ENCODE data around the gene ME2. TPM values are rescaled to one million over a fixed set of nuclear protein-coding genes. Genes with fewer than 3 reads are reported as not detected.

ME2 gene
- total RNA-seq, 1 experiment from 2014 or later, result 49.0 TPM

DNA sequence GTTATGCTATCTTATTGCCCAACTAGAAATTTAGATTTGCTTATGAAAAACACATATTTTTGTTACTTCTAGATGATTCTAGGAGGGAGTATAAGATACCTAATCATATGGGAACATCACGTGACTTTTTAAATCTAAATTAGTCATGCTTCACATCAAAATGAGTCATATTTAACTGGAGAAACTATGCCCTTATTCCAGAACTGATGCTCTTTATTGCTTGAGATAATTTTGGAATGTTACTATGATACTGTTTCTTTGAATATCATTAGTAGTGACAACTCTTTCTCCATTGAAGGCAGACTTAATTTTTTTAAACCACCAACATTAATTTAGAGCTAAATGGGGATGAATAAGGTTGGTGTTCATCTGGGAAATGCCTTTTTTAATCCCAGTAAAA lies 69.0 kb downstream of the ME2 start:
- Histone ChIP-seq H3K9ac (ENCODE audit: low read length) (no peak overlapping the region), H3K4me1 (ENCODE audit: control insufficient read depth in 1 of 2, insufficient read depth in 2 of 2, low read length in 2 of 2) (no peaks in the 10 kb centered on the region), H3K4me3 (replicated peaks in 1 of 2; ENCODE audit: low read depth in 1 of 2, low read length in 2 of 2) (no peak overlapping the region), H3K9me2 (ENCODE audit: insufficient read depth) (no peaks in the 10 kb centered on the region), H3K9me3 (ENCODE audit: control insufficient read depth in 1 of 2, insufficient read depth in 1 of 2, low read depth in 1 of 2, low read length in 2 of 2) (no peaks in the 10 kb centered on the region), H4K20me1 (ENCODE audit: insufficient read depth) (no peaks in the 10 kb centered on the region), H3K36me3 (ENCODE audit: control insufficient read depth in 1 of 2, insufficient read depth in 2 of 2, low read length in 2 of 2) (peaks cover 0 to 2% of the 10 kb centered on the region in 2 experiments; a peak in 1 of 4 replicates), H2AFZ (ENCODE audit: low read depth, low read length, poor library complexity, severe bottlenecking) (no peak overlapping the region), H3K27me3 (ENCODE audit: insufficient read depth, low read length) (no peaks in the 10 kb centered on the region), H3K4me2 (ENCODE audit: low read length) (no peak overlapping the region), H3K27ac (ENCODE audit: low read depth, low read length) (no peak overlapping the region), H3K79me2 (ENCODE audit: insufficient read depth, low read length) (no peaks in the 10 kb centered on the region)
- TF ChIP-seq, protein P1, sequence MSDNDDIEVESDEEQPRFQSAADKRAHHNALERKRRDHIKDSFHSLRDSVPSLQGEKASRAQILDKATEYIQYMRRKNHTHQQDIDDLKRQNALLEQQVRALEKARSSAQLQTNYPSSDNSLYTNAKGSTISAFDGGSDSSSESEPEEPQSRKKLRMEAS (IDR thresholded peaks at IDR 0.05), result no peak
- TF ChIP-seq, protein P2, sequence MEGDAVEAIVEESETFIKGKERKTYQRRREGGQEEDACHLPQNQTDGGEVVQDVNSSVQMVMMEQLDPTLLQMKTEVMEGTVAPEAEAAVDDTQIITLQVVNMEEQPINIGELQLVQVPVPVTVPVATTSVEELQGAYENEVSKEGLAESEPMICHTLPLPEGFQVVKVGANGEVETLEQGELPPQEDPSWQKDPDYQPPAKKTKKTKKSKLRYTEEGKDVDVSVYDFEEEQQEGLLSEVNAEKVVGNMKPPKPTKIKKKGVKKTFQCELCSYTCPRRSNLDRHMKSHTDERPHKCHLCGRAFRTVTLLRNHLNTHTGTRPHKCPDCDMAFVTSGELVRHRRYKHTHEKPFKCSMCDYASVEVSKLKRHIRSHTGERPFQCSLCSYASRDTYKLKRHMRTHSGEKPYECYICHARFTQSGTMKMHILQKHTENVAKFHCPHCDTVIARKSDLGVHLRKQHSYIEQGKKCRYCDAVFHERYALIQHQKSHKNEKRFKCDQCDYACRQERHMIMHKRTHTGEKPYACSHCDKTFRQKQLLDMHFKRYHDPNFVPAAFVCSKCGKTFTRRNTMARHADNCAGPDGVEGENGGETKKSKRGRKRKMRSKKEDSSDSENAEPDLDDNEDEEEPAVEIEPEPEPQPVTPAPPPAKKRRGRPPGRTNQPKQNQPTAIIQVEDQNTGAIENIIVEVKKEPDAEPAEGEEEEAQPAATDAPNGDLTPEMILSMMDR (IDR thresholded peaks at IDR 0.05 in 2 of 3, conservative IDR thresholded peaks at IDR 0.05 in 1 of 3; ENCODE audit: borderline replicate concordance in 1 of 3, insufficient read depth in 1 of 3, low read depth in 2 of 3, low read length in 2 of 3), result no peak
- TF ChIP-seq SP1 (IDR thresholded peaks at IDR 0.05; ENCODE audit: low read depth) (no peak), FOSL1 (IDR thresholded peaks at IDR 0.05; ENCODE audit: low read depth) (no peak), EGR1 (IDR thresholded peaks at IDR 0.05; ENCODE audit: low read depth) (no peak), SIN3A (IDR thresholded peaks at IDR 0.05; ENCODE audit: low read depth) (no peak), POLR2AphosphoS5 (IDR thresholded peaks at IDR 0.05; ENCODE audit: low read depth, low read length) (no peak), JUND (IDR thresholded peaks at IDR 0.05) (no peak), CBX3 (IDR thresholded peaks at IDR 0.05; ENCODE audit: low read depth) (no peak), SRF (IDR thresholded peaks at IDR 0.05; ENCODE audit: low read depth) (no peak), YY1 (IDR thresholded peaks at IDR 0.05; ENCODE audit: extremely low read depth, insufficient replicate concordance, low read depth, low read length) (no peak), ELF1 (IDR thresholded peaks at IDR 0.05; ENCODE audit: borderline replicate concordance, low read depth) (no peak)
- TF ChIP-seq, protein P3, sequence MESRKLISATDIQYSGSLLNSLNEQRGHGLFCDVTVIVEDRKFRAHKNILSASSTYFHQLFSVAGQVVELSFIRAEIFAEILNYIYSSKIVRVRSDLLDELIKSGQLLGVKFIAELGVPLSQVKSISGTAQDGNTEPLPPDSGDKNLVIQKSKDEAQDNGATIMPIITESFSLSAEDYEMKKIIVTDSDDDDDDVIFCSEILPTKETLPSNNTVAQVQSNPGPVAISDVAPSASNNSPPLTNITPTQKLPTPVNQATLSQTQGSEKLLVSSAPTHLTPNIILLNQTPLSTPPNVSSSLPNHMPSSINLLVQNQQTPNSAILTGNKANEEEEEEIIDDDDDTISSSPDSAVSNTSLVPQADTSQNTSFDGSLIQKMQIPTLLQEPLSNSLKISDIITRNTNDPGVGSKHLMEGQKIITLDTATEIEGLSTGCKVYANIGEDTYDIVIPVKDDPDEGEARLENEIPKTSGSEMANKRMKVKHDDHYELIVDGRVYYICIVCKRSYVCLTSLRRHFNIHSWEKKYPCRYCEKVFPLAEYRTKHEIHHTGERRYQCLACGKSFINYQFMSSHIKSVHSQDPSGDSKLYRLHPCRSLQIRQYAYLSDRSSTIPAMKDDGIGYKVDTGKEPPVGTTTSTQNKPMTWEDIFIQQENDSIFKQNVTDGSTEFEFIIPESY (IDR thresholded peaks at IDR 0.05; ENCODE audit: extremely low read depth, insufficient replicate concordance, low read length), result no peak
- ChIA-PET RAD21 (ENCODE audit: low non-redundant PET in 1 of 2, low total read pairs in 2 of 2, uncharacterized antibody in 2 of 2, unreplicated experiment in 2 of 2) (no interaction called here), POLR2A (no interaction called here), CTCF (no interaction called here)
- intact Hi-C loops (cut with micrococcal nuclease), result no loop called here
- BruUV-seq (replicated peaks), result no TSS peak
- ATAC-seq, result no peak
- no peak for DNase-seq (ENCODE audit: low read depth, low spot score)

All from HCT116 (cell line).